Measurements from ENCODE around the gene PLEKHG3.

The PLEKHG3 gene

GRCh38 chr14:64792231-64792630, 88.0 kb downstream of the PLEKHG3 start:
- no peak for DNase-seq

DNA sequence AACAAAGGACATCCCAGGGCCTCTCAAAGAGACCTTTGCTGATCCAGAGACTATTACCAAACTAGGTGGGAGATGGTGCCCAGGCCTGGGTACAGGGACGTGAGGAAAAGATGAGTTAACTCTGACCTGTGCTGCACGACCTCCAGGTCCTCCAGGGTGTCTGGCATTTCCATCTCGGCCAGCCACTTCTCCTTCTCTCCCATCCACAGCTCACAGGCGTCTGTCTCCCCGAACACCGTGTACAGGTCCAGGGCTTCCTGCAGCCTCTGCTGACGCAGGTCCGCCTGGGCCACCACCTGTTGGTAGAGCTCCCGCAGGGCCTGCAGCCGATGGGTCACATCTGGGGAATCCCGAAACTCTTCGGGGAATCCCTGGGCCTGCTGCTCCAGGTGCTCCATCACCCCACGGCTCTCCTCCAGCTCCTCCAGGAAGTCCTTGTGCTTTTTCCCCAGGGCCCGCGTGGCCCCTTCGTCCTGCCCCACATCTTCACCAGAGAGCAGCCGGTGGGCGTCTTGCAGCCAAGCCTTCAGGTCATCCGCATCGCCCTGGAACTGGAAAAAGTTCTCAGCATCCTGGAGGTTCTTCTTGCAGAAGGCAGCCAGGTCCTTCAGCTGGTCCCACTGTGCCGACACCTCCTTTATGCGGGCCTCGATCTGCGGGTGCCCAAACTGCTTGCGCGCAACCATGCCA, 88.8 kb downstream of the PLEKHG3 start:
- no peak for DNase-seq

GRCh38 chr14:64795211-64795610, 91.0 kb downstream of the PLEKHG3 start:
- no peak for DNase-seq

GRCh38 chr14:64795921-64796320, 91.7 kb downstream of the PLEKHG3 start:
- no peak for DNase-seq

DNA sequence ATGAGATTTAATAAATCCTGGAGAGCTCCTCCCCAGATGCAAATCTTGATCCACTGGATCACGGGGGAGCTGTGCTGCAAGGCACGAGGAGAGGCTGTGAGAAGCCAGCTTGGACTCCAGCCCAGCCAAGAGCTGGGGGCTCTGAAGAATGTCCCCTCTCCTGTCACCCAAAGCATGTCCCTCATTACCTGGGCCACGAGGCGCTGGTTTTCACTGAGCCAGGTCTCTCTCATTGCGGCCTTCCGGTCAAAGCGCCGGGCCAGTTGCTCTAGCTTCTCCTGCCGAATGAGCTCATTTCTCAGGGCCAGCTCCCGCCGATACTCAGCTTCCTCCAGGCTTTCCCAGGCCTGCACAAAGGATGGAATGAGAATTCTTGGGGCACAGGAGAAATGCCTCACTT, 92.1 kb downstream of the PLEKHG3 start:
- no peak for DNase-seq

DNA sequence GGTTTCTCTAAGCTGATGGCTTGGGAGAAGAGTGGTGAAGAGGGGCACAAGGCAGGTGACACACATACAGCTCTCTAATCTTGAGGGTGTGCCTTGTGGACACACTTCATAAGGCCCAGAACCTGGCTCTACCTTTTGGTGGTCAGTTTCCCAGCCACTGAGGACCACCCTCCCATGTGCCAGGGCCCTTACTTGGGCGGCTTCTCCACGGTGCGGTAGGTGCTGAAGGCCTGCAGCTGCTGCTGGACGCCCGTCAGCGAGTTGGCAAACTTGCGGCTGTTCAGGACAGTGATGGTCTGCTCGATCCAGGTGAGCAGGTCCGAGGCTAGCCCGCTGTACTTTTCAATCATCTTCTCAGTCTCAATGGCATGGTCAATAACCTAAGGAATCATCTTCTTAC, 95.3 kb downstream of the PLEKHG3 start:
- DNase-seq = no peak

Data from stimulated activated naive CD4-positive, alpha-beta T cell (primary cell).